HFF-Myc (cell line): ENCODE measurements around the gene PNMT.
"Not testable (repeated sequence)": the region's sequence is repeated elsewhere in the genome, so short reads cannot be mapped to it uniquely, and the experiment has no call there.

Experiments used
- DNase-seq: peaks from one replicate; pipeline ENCODE4 v3.0.0-alpha.2; 2011; ENCODE audit warnings: low read depth; ENCODE audit errors: extremely low read depth
- H3K4me3 ChIP-seq: replicated peaks from 2 replicates; pipeline ENCODE4 v1.5.1; 2011; ENCODE audit warnings: low read depth, mild to moderate bottlenecking, control low read depth, low read length
- CTCF ChIP-seq: IDR thresholded peaks from 2 replicates; pipeline ENCODE4 v1.5.1; 2012; ENCODE audit warnings: mild to moderate bottlenecking, low read depth, low read length, control low read depth; ENCODE audit errors: missing control alignments

The PNMT gene

GRCh38 chr17:39694593-39694992 is 26.3 kb downstream of the PNMT start:
- no peak for TF ChIP-seq CTCF
- H3K4me3 ChIP-seq: no peak overlapping the region
- no peak for DNase-seq

- H3K4me3 ChIP-seq: no peak overlapping the region
- TF ChIP-seq CTCF: no peak
- DNase-seq: no peak
These were observed 26.8 kb downstream of the PNMT start for GRCh38 chr17:39695089-39695474.

- no peak for TF ChIP-seq CTCF
- DNase-seq: no peak
- H3K4me3 ChIP-seq: no peak overlapping the region
These were observed 28.5 kb downstream of the PNMT start for GRCh38 chr17:39696731-39697130.

- TF ChIP-seq CTCF: no peak
- DNase-seq: no peak
- no peak overlapping the region for H3K4me3 ChIP-seq
These were observed 29.7 kb downstream of the PNMT start for GRCh38 chr17:39697961-39698360.

- DNase-seq: not testable (repeated sequence)
- H3K4me3 ChIP-seq: peak overlapping the region; percentile 67
These were observed 31.0 kb downstream of the PNMT start for GRCh38 chr17:39699157-39699817.

GRCh38 chr17:39699818-39700147 is 31.5 kb downstream of the PNMT start, which contains the start of gene ERBB2:
Gene ERBB2, plus strand, starts transcription at chr17:39700064. Its CDS starts 175 bp downstream, at chr17:39700239.
- no peak for DNase-seq
- peak within 1 kb of the TSS; percentile 67 for H3K4me3 ChIP-seq
- no peak for TF ChIP-seq CTCF

GRCh38 chr17:39700148-39700987 is 32.1 kb downstream of the PNMT start:
- DNase-seq: no peak
- H3K4me3 ChIP-seq: peak overlapping the region; percentile 67
- TF ChIP-seq CTCF: no peak
